ENCODE data around the gene MT1HL1.

The MT1HL1 gene

DNA sequence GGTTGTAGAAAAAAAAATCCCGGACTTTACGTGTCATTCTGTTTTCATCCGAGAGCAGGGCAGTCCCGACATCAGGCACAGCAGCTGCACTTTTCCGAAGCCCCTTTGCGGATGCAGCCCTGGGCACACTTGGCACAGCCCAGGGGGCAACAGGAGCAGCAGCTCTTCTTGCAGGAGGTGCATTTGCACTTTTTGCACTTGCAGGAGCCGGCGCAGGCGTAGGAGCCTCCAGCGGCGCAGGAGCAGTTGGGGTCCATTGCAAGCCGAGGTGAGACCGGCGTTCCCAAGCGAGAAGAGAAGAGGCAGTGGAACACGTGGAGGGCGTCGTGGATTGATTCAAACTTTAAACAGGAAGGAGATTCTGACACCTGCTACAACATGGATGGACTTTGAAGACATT, at the start of gene MT1HL1:
Gene MT1HL1 (minus strand): TSS at position 326 of the 400 bp plus-strand sequence. CDS start 69 bp downstream, at position 257.
- Histone ChIP-seq H3K36me3 (ENCODE audit: control insufficient read depth, insufficient read depth, low read length) (no peaks in the 10 kb centered on the region), H3K27ac (ENCODE audit: low read length) (no peak within 1 kb of the TSS), H3K27me3 (ENCODE audit: control insufficient read depth, insufficient read depth, low read length) (no peaks in the 10 kb centered on the region), H3K4me3 (ENCODE audit: low read length) (no peak within 1 kb of the TSS), H3K9me3 (ENCODE audit: control insufficient read depth, insufficient read depth, low read length) (no peaks in the 10 kb centered on the region), H3K4me1 (ENCODE audit: control insufficient read depth, insufficient read depth, low read length) (peaks cover 2% of the 10 kb centered on the region; the same call in 1 of the 2 replicates)
- no peak for DNase-seq (ENCODE audit: low read depth, low spot score)
- no CpG with 5 or more reads among the region's 18 CpGs for WGBS (ENCODE audit: insufficient coverage, insufficient read length)

DNA sequence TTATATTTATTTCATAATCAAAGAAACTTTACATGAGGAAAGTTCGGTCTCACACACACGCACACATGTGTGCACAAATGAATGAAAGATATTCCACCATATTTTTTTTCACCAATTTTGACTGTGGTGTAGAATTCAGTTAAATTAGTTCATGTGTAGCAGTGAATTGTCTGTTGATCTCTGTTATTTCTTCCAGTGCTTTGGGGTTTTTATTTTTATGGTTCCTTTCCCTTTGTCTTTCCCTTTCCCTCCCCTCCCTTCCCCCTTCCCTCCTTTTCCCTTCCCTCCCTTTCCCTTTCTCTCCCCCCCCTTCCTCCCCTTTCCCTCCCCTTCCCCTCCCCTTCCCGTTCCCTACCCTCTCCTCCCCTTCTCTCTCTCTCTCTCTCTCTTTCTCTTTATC, 46.7 kb upstream of the MT1HL1 start:
- no peaks in the 10 kb centered on the region for H3K27me3 ChIP-seq (ENCODE audit: control insufficient read depth, insufficient read depth, low read length)
- no peaks in the 10 kb centered on the region for H3K36me3 ChIP-seq (ENCODE audit: control insufficient read depth, insufficient read depth, low read length)
- DNase-seq (ENCODE audit: low read depth, low spot score) = no peak
- no peaks in the 10 kb centered on the region for H3K9me3 ChIP-seq (ENCODE audit: control insufficient read depth, insufficient read depth, low read length)
- 100% methylated on average over 1 of the region's 3 CpGs for WGBS (ENCODE audit: insufficient coverage, insufficient read length)
- 0 out of 2 replicates have a peak, but pooled peaks cover 2% of the 10 kb centered on the region for H3K4me1 ChIP-seq (ENCODE audit: control insufficient read depth, insufficient read depth, low read length)
- no peak overlapping the region for H3K4me3 ChIP-seq (ENCODE audit: low read length)
- H3K27ac ChIP-seq (ENCODE audit: low read length) = no peak overlapping the region

DNA sequence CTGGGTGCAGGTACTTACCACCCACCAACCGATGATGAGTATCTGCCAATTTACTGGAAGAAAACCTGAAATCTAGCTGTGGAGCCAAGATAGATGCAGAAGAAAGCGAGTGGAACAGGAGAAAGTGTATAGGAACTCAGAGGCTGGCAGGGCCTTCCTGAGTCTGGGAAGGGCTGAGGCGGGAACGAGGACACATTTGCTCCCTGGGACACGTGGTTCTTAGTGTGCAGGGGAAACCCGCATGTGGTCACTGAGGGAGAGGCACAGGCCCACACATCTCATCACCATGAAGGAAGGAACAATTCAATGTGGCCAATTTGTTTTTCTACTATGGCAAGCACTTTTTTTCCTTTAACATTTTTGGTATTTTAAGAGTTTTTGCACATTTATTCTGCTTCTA, 45.9 kb upstream of the MT1HL1 start:
- Histone ChIP-seq H3K4me3 (ENCODE audit: low read length) (no peak overlapping the region), H3K27ac (ENCODE audit: low read length) (no peak overlapping the region), H3K9me3 (ENCODE audit: control insufficient read depth, insufficient read depth, low read length) (no peaks in the 10 kb centered on the region), H3K27me3 (ENCODE audit: control insufficient read depth, insufficient read depth, low read length) (no peaks in the 10 kb centered on the region), H3K4me1 (ENCODE audit: control insufficient read depth, insufficient read depth, low read length) (0 out of 2 replicates have a peak, but pooled peaks cover 2% of the 10 kb centered on the region), H3K36me3 (ENCODE audit: control insufficient read depth, insufficient read depth, low read length) (no peaks in the 10 kb centered on the region)
- no peak for DNase-seq (ENCODE audit: low read depth, low spot score)
- no CpG with 5 or more reads among the region's 6 CpGs for WGBS (ENCODE audit: insufficient coverage, insufficient read length)

- no peak overlapping the region for H3K27ac ChIP-seq (ENCODE audit: low read length)
- H3K4me1 ChIP-seq (ENCODE audit: control insufficient read depth, insufficient read depth, low read length) = 0 out of 2 replicates have a peak, but pooled peaks cover 2% of the 10 kb centered on the region
- H3K9me3 ChIP-seq (ENCODE audit: control insufficient read depth, insufficient read depth, low read length) = no peaks in the 10 kb centered on the region
- no peak overlapping the region for H3K4me3 ChIP-seq (ENCODE audit: low read length)
- no CpG with 5 or more reads among the region's 5 CpGs for WGBS (ENCODE audit: insufficient coverage, insufficient read length)
- DNase-seq (ENCODE audit: low read depth, low spot score) = no peak
- no peaks in the 10 kb centered on the region for H3K36me3 ChIP-seq (ENCODE audit: control insufficient read depth, insufficient read depth, low read length)
- peaks cover under 1% of the 10 kb centered on the region; the same call in 1 of the 2 replicates for H3K27me3 ChIP-seq (ENCODE audit: control insufficient read depth, insufficient read depth, low read length)
These were observed 44.6 kb upstream of the MT1HL1 start for GRCh38 chr1:237048803-237049202.

- H3K4me3 ChIP-seq (ENCODE audit: low read length) = no peak overlapping the region
These were observed 41.2 kb upstream of the MT1HL1 start for GRCh38 chr1:237045278-237046016.

DNA sequence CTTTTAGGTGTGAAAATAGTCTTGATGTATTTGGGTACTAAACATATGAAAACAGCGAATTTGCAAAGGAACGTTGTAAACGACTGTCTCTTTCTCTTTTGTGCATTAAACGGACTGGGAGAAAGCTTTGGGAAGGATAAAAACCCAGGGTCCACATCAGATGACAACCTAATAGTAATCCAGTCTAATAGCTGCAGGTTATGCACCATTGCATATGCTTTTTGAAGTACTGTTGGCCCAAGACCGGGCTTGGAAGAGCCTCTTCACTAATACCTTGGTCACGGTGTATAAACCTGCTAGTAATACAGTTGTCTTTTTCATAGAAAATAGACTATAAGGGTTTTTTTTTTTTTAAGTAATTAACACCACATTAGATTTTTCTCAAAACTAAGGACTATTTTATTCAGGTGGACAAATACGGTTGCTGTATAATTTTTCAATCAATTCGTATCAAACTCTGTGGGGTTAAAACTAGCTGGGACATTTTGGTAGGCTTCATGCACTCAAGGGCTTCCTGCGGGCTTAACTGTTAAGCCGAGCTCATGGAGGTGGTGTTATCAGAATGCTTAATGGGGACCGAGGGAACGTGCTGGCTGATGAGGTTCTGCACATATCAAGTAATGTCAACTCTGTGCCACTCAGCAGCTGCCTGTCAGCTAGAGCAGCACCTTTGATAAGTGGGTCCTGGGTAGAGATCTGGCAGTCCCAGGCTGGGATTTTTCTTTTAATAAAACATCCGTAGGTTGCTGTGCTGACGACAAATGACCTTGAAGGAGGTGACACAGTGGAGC, 39.8 kb upstream of the MT1HL1 start:
- Histone ChIP-seq H3K4me3 (ENCODE audit: low read length) (no peak overlapping the region), H3K4me1 (ENCODE audit: control insufficient read depth, insufficient read depth, low read length) (peaks cover 2% of the 10 kb centered on the region; the same call in 1 of the 2 replicates), H3K27ac (ENCODE audit: low read length) (no peak overlapping the region), H3K9me3 (ENCODE audit: control insufficient read depth, insufficient read depth, low read length) (no peaks in the 10 kb centered on the region), H3K27me3 (ENCODE audit: control insufficient read depth, insufficient read depth, low read length) (peaks cover 12% of the 10 kb centered on the region; the same call in 1 of the 2 replicates), H3K36me3 (ENCODE audit: control insufficient read depth, insufficient read depth, low read length) (no peaks in the 10 kb centered on the region)
- DNase-seq (ENCODE audit: low read depth, low spot score) = no peak
- no CpG with 5 or more reads among the region's 14 CpGs for WGBS (ENCODE audit: insufficient coverage, insufficient read length)

More at GRCh38 chr1:237045278-237046016, 41.2 kb upstream of the MT1HL1 start:
- Histone ChIP-seq H3K27me3 (ENCODE audit: control insufficient read depth, insufficient read depth, low read length) (peaks cover 12% of the 10 kb centered on the region; the same call in 1 of the 2 replicates), H3K27ac (ENCODE audit: low read length) (no peak overlapping the region), H3K4me1 (ENCODE audit: control insufficient read depth, insufficient read depth, low read length) (peaks cover 4% of the 10 kb centered on the region; the same call in 1 of the 2 replicates), H3K9me3 (ENCODE audit: control insufficient read depth, insufficient read depth, low read length) (no peaks in the 10 kb centered on the region), H3K36me3 (ENCODE audit: control insufficient read depth, insufficient read depth, low read length) (no peaks in the 10 kb centered on the region)
- DNase-seq (ENCODE audit: low read depth, low spot score) = no peak
- WGBS (ENCODE audit: insufficient coverage, insufficient read length) = no CpG with 5 or more reads among the region's 3 CpGs

DNA sequence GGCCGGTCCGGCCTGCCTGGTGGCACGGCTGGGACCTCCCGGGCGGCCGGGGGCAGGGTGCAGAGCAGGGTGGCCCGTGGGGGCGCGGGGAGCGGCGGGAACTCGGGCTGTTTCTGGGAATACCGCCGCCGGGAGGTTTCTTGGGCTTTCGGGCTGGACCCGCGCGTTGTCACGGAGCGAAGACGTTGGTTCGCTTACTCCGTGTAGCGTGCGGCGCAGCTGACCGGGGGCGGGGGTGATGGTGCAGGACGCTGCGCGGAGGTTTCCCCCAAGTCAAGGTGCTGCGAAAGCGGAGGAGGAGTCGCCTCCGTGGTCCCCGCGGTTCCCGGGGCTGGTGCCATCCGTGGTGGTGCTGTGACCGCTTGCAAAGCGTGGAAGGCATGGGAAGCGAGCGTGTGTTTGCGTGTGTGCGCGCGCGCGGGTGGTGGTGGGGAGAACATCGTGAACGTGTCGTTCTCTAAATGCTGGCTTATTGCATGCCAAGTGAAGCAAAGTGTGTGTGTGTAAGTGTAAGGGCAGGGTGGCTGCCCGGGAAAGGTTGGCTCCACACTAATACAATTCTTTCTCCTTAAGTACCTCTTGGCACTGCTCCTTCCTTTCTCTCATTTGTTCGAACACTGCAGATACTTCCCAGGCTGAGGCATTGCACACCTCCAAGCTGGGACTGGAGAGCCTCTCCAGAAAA, 38.8 kb upstream of the MT1HL1 start:
- DNase-seq (ENCODE audit: low read depth, low spot score) = no peak
- H3K4me3 ChIP-seq (ENCODE audit: low read length) = peak overlapping the region; percentile 65; the same call in 1 of the 2 replicates
- no peaks in the 10 kb centered on the region for H3K36me3 ChIP-seq (ENCODE audit: control insufficient read depth, insufficient read depth, low read length)
- H3K27ac ChIP-seq (ENCODE audit: low read length) = no peak overlapping the region
- no CpG with 5 or more reads among the region's 55 CpGs for WGBS (ENCODE audit: insufficient coverage, insufficient read length)
- H3K27me3 ChIP-seq (ENCODE audit: control insufficient read depth, insufficient read depth, low read length) = peaks cover 12% of the 10 kb centered on the region; the same call in 1 of the 2 replicates
- H3K4me1 ChIP-seq (ENCODE audit: control insufficient read depth, insufficient read depth, low read length) = peaks cover 2% of the 10 kb centered on the region; the same call in 1 of the 2 replicates
- H3K9me3 ChIP-seq (ENCODE audit: control insufficient read depth, insufficient read depth, low read length) = no peaks in the 10 kb centered on the region

- no CpG with 5 or more reads among the region's 41 CpGs for WGBS (ENCODE audit: insufficient coverage, insufficient read length)
- Histone ChIP-seq H3K27ac (ENCODE audit: low read length) (no peak overlapping the region), H3K27me3 (ENCODE audit: control insufficient read depth, insufficient read depth, low read length) (peaks cover 12% of the 10 kb centered on the region; the same call in 1 of the 2 replicates), H3K4me1 (ENCODE audit: control insufficient read depth, insufficient read depth, low read length) (peaks cover 2% of the 10 kb centered on the region; the same call in 1 of the 2 replicates), H3K36me3 (ENCODE audit: control insufficient read depth, insufficient read depth, low read length) (no peaks in the 10 kb centered on the region), H3K9me3 (ENCODE audit: control insufficient read depth, insufficient read depth, low read length) (no peaks in the 10 kb centered on the region), H3K4me3 (ENCODE audit: low read length) (peak overlapping the region; percentile 65; the same call in 1 of the 2 replicates)
- DNase-seq (ENCODE audit: low read depth, low spot score) = no peak
These were observed 38.3 kb upstream of the MT1HL1 start for GRCh38 chr1:237042526-237042891.

DNA sequence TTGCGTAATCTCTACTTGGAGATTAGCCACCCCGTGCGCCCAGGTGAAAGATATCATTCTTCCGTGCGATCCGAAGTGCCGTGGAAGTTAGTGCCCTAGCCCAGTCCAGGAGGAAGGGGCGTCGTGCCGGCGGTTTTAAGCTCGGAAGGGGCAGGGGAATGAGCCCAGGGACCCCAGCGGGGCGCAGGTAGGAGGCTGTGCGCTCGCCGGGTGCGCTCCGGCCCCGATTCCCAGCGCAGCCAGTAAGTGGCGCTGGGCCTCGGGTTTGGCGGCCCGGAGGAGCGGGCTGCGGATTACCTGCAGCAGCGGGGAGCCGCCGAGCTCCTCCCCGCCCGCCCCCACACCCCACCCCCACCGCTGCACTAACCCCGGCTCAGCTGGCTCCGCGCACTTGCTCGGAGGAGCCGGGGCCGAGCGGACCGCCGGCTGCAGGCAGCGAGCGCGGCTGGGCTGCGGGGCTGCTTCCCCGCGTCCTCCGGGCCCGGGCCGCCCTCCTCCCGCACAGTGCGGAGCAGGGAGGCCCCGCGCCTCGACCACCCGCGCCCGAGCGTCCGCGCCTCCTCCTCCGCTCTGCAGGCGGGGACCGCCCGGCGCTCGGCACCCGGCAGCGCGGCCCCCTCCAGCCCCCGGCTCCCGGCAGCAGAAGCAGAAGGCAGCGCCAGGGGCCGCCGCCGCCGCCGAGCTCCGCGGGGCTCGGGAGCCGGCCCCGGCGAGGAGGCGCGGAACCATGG, 37.7 kb upstream of the MT1HL1 start, which contains the start of gene RYR2:
Gene RYR2 (plus strand): TSS at position 390 of the 731 bp plus-strand sequence. CDS start 338 bp downstream, at position 728.
- Histone ChIP-seq H3K27me3 (ENCODE audit: control insufficient read depth, insufficient read depth, low read length) (peaks cover 12% of the 10 kb centered on the region; the same call in 1 of the 2 replicates), H3K27ac (ENCODE audit: low read length) (no peak within 1 kb of the TSS), H3K4me1 (ENCODE audit: control insufficient read depth, insufficient read depth, low read length) (peaks cover 2% of the 10 kb centered on the region; the same call in 1 of the 2 replicates), H3K36me3 (ENCODE audit: control insufficient read depth, insufficient read depth, low read length) (no peaks in the 10 kb centered on the region), H3K9me3 (ENCODE audit: control insufficient read depth, insufficient read depth, low read length) (no peaks in the 10 kb centered on the region), H3K4me3 (ENCODE audit: low read length) (peak within 1 kb of the TSS; percentile 65; the same call in 1 of the 2 replicates)
- WGBS (ENCODE audit: insufficient coverage, insufficient read length) = no CpG with 5 or more reads among the region's 87 CpGs
- DNase-seq (ENCODE audit: low read depth, low spot score) = no peak
